H1 (cell line): ENCODE results near the gene APOA1. TPM values are rescaled to one million over a fixed set of nuclear protein-coding genes. Genes with fewer than 3 reads are reported as not detected.
"Not testable (repeated sequence)": the region's sequence is repeated elsewhere in the genome, so short reads cannot be mapped to it uniquely, and the experiment has no call there.

Source experiments
- CTCF ChIA-PET: fragments of 300-600 bp; sonication (Branson Sonifier 250); formaldehyde crosslinking; loops from one replicate; lab custom pipeline; 2021; ENCODE audit not compliant: partially characterized antibody; lab: Charles Lee
- POLR2A ChIA-PET: fragments of 300-600 bp; sonication (Branson Sonifier 250); formaldehyde crosslinking; loops from one replicate; lab custom pipeline; 2021; ENCODE audit warnings: inconsistent platforms; ENCODE audit not compliant: partially characterized antibody; lab: Charles Lee
- DNase-seq, 2 experiments: peaks; one replicate each; pipeline versions ENCODE4 v3.0.0 to v3.0.0-alpha.2; 2010 to 2022; ENCODE audit warnings: low spot score in 2 of 2, low read depth in 1 of 2, mixed read lengths in 1 of 2
- FAIRE-seq: peaks from 2 replicates; lab custom pipeline; 2011; peaks lifted over from hg19 to GRCh38; lab: Jason Lieb, UNC
- H2AFZ ChIP-seq: 2 replicates; pipeline ENCODE4 v1.8.1; 2012; ENCODE audit warnings: low read length, inconsistent platforms
- H2AK5ac ChIP-seq: 2 replicates; pipeline ENCODE4 v1.6.1; 2013; ENCODE audit warnings: low read depth, low read length
- H2BK120ac ChIP-seq: replicated peaks from 2 replicates; pipeline ENCODE3; 2013; ENCODE audit warnings: low read depth, low read length, inconsistent platforms
- H2BK12ac ChIP-seq: 2 replicates; pipeline ENCODE4 v1.6.1; 2013; ENCODE audit warnings: low read depth, low read length
- H2BK15ac ChIP-seq: 2 replicates; pipeline ENCODE4 v1.6.1; 2013; ENCODE audit warnings: low read length
- H2BK20ac ChIP-seq: 2 replicates; pipeline ENCODE4 v1.6.1; 2013; ENCODE audit warnings: low read length
- H2BK5ac ChIP-seq: 2 replicates; pipeline ENCODE4 v1.6.1; 2013; ENCODE audit warnings: low read depth, low read length
- H3K14ac ChIP-seq: 2 replicates; pipeline ENCODE4 v1.6.1; 2013; ENCODE audit warnings: inconsistent platforms; ENCODE audit not compliant: insufficient read length
- H3K18ac ChIP-seq: 2 replicates; pipeline ENCODE4 v1.6.1; 2013; ENCODE audit warnings: low read length; ENCODE audit errors: extremely low read depth
- H3K23ac ChIP-seq: 2 replicates; pipeline ENCODE4 v1.6.1; 2013; ENCODE audit warnings: inconsistent platforms; ENCODE audit not compliant: insufficient read length
- H3K23me2 ChIP-seq: 2 replicates; pipeline ENCODE4 v1.6.1; 2013; ENCODE audit warnings: low read depth, low read length
- H3K27ac ChIP-seq: 2 replicates; pipeline ENCODE4 v1.6.1; 2011; ENCODE audit warnings: low read depth, low read length, inconsistent platforms
- H3K27me3 ChIP-seq, 4 experiments: replicated peaks in 1 of 4; 1 replicate in 1 of 4; 2 replicates in 3 of 4; pipeline versions ENCODE4 v1.6.1 to v1.8.1; 2011 to 2013; ENCODE audit warnings: low read length in 3 of 4, mild to moderate bottlenecking in 3 of 4, inconsistent platforms in 2 of 4, mixed read lengths in 2 of 4, moderate library complexity in 1 of 4; ENCODE audit not compliant: control insufficient read depth in 3 of 4, insufficient read depth in 3 of 4; ENCODE audit errors: extremely low read depth in 1 of 4
- H3K36me3 ChIP-seq, 4 experiments: 2 replicates each; pipeline versions ENCODE4 v1.6.1 to v1.8.1; 2011 to 2013; ENCODE audit warnings: mild to moderate bottlenecking in 4 of 4, low read length in 3 of 4, moderate library complexity in 2 of 4, control low read depth in 1 of 4, inconsistent platforms in 1 of 4; ENCODE audit not compliant: insufficient read depth in 4 of 4, control insufficient read depth in 2 of 4
- H3K4ac ChIP-seq: replicated peaks from 2 replicates; pipeline ENCODE3; 2013; ENCODE audit warnings: low read length, low read depth, mixed read lengths, inconsistent platforms; ENCODE audit not compliant: insufficient read length
- H3K4me1 ChIP-seq, 4 experiments: replicated peaks in 1 of 4; 1 replicate in 1 of 4; 2 replicates in 3 of 4; pipeline versions ENCODE4 v1.6.1 to v1.8.1; 2011 to 2013; ENCODE audit warnings: low read length in 3 of 4, inconsistent platforms in 2 of 4, mixed read lengths in 1 of 4; ENCODE audit not compliant: insufficient read depth in 4 of 4, control insufficient read depth in 3 of 4
- H3K4me2 ChIP-seq, 2 experiments: 2 replicates each; pipeline versions ENCODE4 v1.6.1 to v1.8.1; 2011 to 2013; ENCODE audit warnings: low read depth in 2 of 2, low read length in 2 of 2, control low read depth in 1 of 2, inconsistent platforms in 1 of 2, mild to moderate bottlenecking in 1 of 2; ENCODE audit not compliant: insufficient read depth in 1 of 2
- H3K4me3 ChIP-seq, 4 experiments: fragments of 200-600, 300-600 bp in 1 of 4; sonication (generic), shearing (Covaris generic), sonication (Bioruptor Twin) in 1 of 4; 2 replicates each; pipeline versions ENCODE4 v1.5.1 to v1.8.1; 2011 to 2016; ENCODE audit warnings: low read length in 4 of 4, low read depth in 3 of 4, control low read depth in 2 of 4, inconsistent platforms in 2 of 4, mild to moderate bottlenecking in 2 of 4, mixed read lengths in 1 of 4, moderate library complexity in 1 of 4; ENCODE audit not compliant: insufficient read depth in 2 of 4; ENCODE audit errors: extremely low read depth in 1 of 4
- H3K56ac ChIP-seq: replicated peaks from 2 replicates; pipeline ENCODE3; 2013; ENCODE audit warnings: low read depth, mild to moderate bottlenecking, mixed read lengths, low read length, inconsistent platforms; ENCODE audit not compliant: insufficient read length
- H3K79me1 ChIP-seq: 2 replicates; pipeline ENCODE4 v1.6.1; 2013; ENCODE audit warnings: low read depth, low read length, control low read depth
- H3K79me2 ChIP-seq, 2 experiments: 2 replicates each; pipeline versions ENCODE4 v1.6.1 to v1.8.1; 2012 to 2013; ENCODE audit warnings: low read length in 2 of 2, mild to moderate bottlenecking in 2 of 2, inconsistent platforms in 1 of 2; ENCODE audit not compliant: insufficient read depth in 2 of 2, control insufficient read depth in 1 of 2
- H3K9ac ChIP-seq, 4 experiments: replicated peaks in 1 of 4; 1 replicate in 1 of 4; 2 replicates in 3 of 4; pipeline versions ENCODE4 v1.6.1 to v1.8.1; 2011 to 2013; ENCODE audit warnings: low read depth in 3 of 4, low read length in 3 of 4, control low read depth in 2 of 4, mild to moderate bottlenecking in 2 of 4, moderate library complexity in 2 of 4, inconsistent platforms in 1 of 4; ENCODE audit errors: extremely low read depth in 1 of 4
- H3K9me3 ChIP-seq, 2 experiments: 2 replicates each; pipeline versions ENCODE4 v1.6.1 to v1.8.1; 2012 to 2013; ENCODE audit warnings: mild to moderate bottlenecking in 2 of 2, moderate library complexity in 2 of 2, control low read depth in 1 of 2, inconsistent platforms in 1 of 2, low read depth in 1 of 2, low read length in 1 of 2, mixed read lengths in 1 of 2; ENCODE audit not compliant: insufficient read depth in 2 of 2
- H4K20me1 ChIP-seq, 2 experiments: replicated peaks in 1 of 2; 2 replicates each; pipeline versions ENCODE3 to v1.8.1; 2011 to 2013; ENCODE audit warnings: inconsistent platforms in 2 of 2, low read length in 2 of 2, mild to moderate bottlenecking in 1 of 2; ENCODE audit not compliant: insufficient read depth in 2 of 2, control insufficient read depth in 1 of 2
- H4K5ac ChIP-seq: 2 replicates; pipeline ENCODE4 v1.6.1; 2013; ENCODE audit warnings: low read length, low read depth, mixed read lengths, inconsistent platforms; ENCODE audit not compliant: insufficient read length
- H4K8ac ChIP-seq: 2 replicates; pipeline ENCODE4 v1.8.0; 2013; ENCODE audit warnings: mild to moderate bottlenecking, moderate library complexity, low read length, inconsistent platforms; ENCODE audit not compliant: insufficient read depth; ENCODE audit errors: extremely low read depth
- H4K91ac ChIP-seq: replicated peaks from 2 replicates; pipeline ENCODE3; 2013; ENCODE audit warnings: low read length, mixed read lengths, inconsistent platforms; ENCODE audit not compliant: insufficient read length
- WGBS, 2 experiments: shearing (Covaris generic) in 1 of 2; methylation state at CpG; one replicate each; pipeline versions ENCODE4 v1.1.6 to v1.1.7; 2013 to 2015; ENCODE audit warnings: low lambda C conversion rate in 2 of 2, mixed read lengths in 2 of 2, inconsistent platforms in 1 of 2, low coverage in 1 of 2, missing lambda C conversion rate in 1 of 2; ENCODE audit not compliant: insufficient replicate concordance in 2 of 2, insufficient coverage in 1 of 2, insufficient read length in 1 of 2; ENCODE audit errors: extremely low coverage in 1 of 2, missing lambda C conversion rate in 1 of 2; 5-methylcytosine and 5-hydroxymethylcytosine counted together
- polyA plus RNA-seq, 7 experiments: library from polyadenylated mRNA; depleted of rRNA in 3 of 7; stranded (reverse) in 5 of 7; unstranded in 2 of 7; fragments of >200 nt in 5 of 7; fragments of 200-250 nt in 2 of 7; gene quantifications; 1 replicate in 5 of 7; 2 replicates in 1 of 7; 4 replicates in 1 of 7; pipeline versions ENCODE4 v1.2.1 to v1.2.3, GENCODE V29; 2011 to 2013; ENCODE audit warnings: missing spikeins in 2 of 7, mixed read lengths in 2 of 7
- total RNA-seq: library from RNA; stranded (reverse); fragmentation: NEBNext Ultra II Directional; extraction: Animal tissue kit (Norgen Biotek cat#: 25700); gene quantifications from 2 replicates; pipeline ENCODE4 v1.2.1, GENCODE V29; 2021

APOA1 gene
- total and polyA plus RNA-seq, 2 of the 8 experiments (the other 6 are each of a cell fraction or from before 2014, with no cell fraction given): 0.80 TPM; not detected in 1

DNA sequence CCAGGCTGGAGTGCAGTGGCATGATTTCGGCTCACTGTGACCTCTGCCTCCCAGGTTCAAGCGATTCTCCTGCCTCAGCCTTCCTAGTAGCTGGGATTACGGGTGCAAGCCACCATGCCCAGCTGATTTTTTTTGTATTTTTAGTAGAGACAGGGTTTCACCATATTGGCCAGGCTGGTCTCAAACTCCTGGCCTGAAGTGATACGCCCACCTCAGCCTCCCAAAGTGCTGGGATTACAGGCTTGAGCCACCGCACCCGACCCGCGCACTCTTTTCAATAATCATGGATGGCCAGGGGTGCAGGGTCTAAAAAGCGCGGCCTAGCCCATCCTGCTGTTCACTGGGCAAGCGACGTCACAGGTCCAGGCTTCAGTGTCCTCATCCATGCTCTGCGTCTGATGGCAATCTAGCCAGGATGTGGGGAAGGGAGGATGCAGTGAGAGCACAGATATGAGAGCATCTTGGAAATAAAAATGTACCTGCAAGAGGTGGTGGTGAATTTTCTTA, 2.8 kb downstream of the APOA1 start:
- peak overlapping the region; percentile 80; a peak in 2 of 4 replicates for H3K4me2 ChIP-seq
- H3K23ac ChIP-seq, H3K14ac ChIP-seq, H3K79me1 ChIP-seq, H3K27me3 ChIP-seq, H3K23me2 ChIP-seq, H3K56ac ChIP-seq, H3K4ac ChIP-seq, FAIRE-seq, H2AK5ac ChIP-seq, H2BK5ac ChIP-seq, H3K36me3 ChIP-seq, H2AFZ ChIP-seq, H2BK20ac ChIP-seq, H3K9me3 ChIP-seq, H4K5ac ChIP-seq, H4K20me1 ChIP-seq, H4K91ac ChIP-seq, H4K8ac ChIP-seq, H3K18ac ChIP-seq, H3K9ac ChIP-seq, H3K27ac ChIP-seq, H2BK120ac ChIP-seq, DNase-seq, H3K79me2 ChIP-seq: not testable (repeated sequence)
- ChIA-PET CTCF (interaction anchor here (1.3 to 12.2 kb wide), 4 partner anchors 12 to 271 kb away, joined by 3 to 237 read pairs (median 34); partner anchors contain the start of genes APOA4, APOA5 and ZPR1), POLR2A (interaction anchor here (0.8 to 2.9 kb wide), 3 partner anchors 41 to 310 kb away, joined by 3 to 16 read pairs (median 12); partner anchors contain the start of genes APOA5 and PAFAH1B2)
- WGBS, 2 experiments: 74% methylated on average over 12 of the region's 13 CpGs; no CpG with 5 or more reads in 1 of the 2 experiments
- H3K4me3 ChIP-seq: peak overlapping the region in 2 of 4 experiments; percentile 49 to 64; a peak in 2 of 8 replicates
- H3K4me1 ChIP-seq: peaks cover 0 to 24% (median 4%) of the 10 kb centered on the region in 4 experiments; a peak in 5 of 7 replicates
- H2BK12ac ChIP-seq: peak overlapping the region; percentile 68; the same call in 1 of the 2 replicates
- 0 out of 2 replicates have a peak overlapping the region, but pooled peaks have one; percentile 53 for H2BK15ac ChIP-seq
